OCI-LY1 (cell line): ENCODE measurements around the gene TRAPPC10.

Experiments used
- CTCF ChIP-seq: fragments of 200-600 bp; sonication (generic), shearing (Covaris generic); IDR thresholded peaks from 2 replicates; pipeline ENCODE4 v1.5.1; 2017; ENCODE audit warnings: mild to moderate bottlenecking, antibody characterized with exemption, low read length, moderate library complexity, mixed read lengths
- EZH2 ChIP-seq: fragments of 200-600 bp; sonication (generic), shearing (Covaris generic); IDR thresholded peaks from 2 replicates; pipeline ENCODE4 v1.8.0; 2017; ENCODE audit warnings: borderline replicate concordance, mixed run types, mild to moderate bottlenecking, antibody characterized with exemption, low read length, moderate library complexity, mixed read lengths

- no peak for TF ChIP-seq CTCF
- no peak for TF ChIP-seq EZH2
Measured at GRCh38 chr21:43982489-43983078, 29.5 kb upstream of the TRAPPC10 start.
